Testis (tissue), 3 donors: Measurements from ENCODE around the gene NOS1AP. TPM values are rescaled to one million over a fixed set of nuclear protein-coding genes. Genes with fewer than 3 reads are reported as not detected.
A peak's percentile ranks its signal among the peaks of the same experiment; 100 is the strongest.

Source experiments
- DNase-seq: peaks from one replicate; pipeline ENCODE4 v3.0.0-alpha.2; 2019
- H3K27ac ChIP-seq, 2 donors: fragments of 200-600 bp; sonication (generic); one replicate each; pipeline ENCODE4 v1.5.1; 2019
- H3K27me3 ChIP-seq: fragments of 200-600 bp; sonication (generic); one replicate; pipeline ENCODE4 v1.5.1; 2019
- H3K36me3 ChIP-seq: fragments of 200-600 bp; sonication (generic); one replicate; pipeline ENCODE4 v1.5.1; 2017; ENCODE audit warnings: low read depth; ENCODE audit errors: missing control alignments
- H3K4me1 ChIP-seq: fragments of 200-600 bp; sonication (generic); one replicate; pipeline ENCODE4 v1.5.1; 2019
- H3K4me3 ChIP-seq, 2 donors: fragments of 200-600 bp; sonication (generic); one replicate each; pipeline ENCODE4 v1.5.1; 2017 to 2019
- H3K9me3 ChIP-seq: fragments of 200-600 bp; sonication (generic); one replicate; pipeline ENCODE4 v1.5.1; 2017
- POLR2A ChIP-seq: fragments of 450-650 bp; IDR thresholded peaks from one replicate; pipeline ENCODE4 v1.6.1; 2017; ENCODE audit warnings: antibody characterized with exemption, mild to moderate bottlenecking, moderate library complexity
- WGBS, 2 donors: methylation state at CpG; one replicate each; pipeline ENCODE4 v1.1.5; 2018; 5-methylcytosine and 5-hydroxymethylcytosine counted together
- intact Hi-C: fragments of 100-400 bp; cut with DNase I; formaldehyde crosslinking; loops from one replicate; pipeline ENCODE4 v1.15.1; 2023; ENCODE audit warnings: low total_unique reads
- polyA plus RNA-seq: library from polyadenylated mRNA; stranded (reverse); fragments of 350-450 nt; fragmentation: Illumina TruSeq; extraction: RNeasy Lipid Tissue Mini Kit (QIAGEN cat#74804); gene quantifications from one replicate; pipeline ENCODE4 v1.2.3, GENCODE V29; 2014; ENCODE audit warnings: low read depth, low replicate concordance; ENCODE audit not compliant: insufficient read depth
- total RNA-seq, 2 donors: library from RNA; depleted of rRNA; stranded (reverse); fragments of >200 nt; gene quantifications; one replicate each; pipeline ENCODE4 v1.2.3, GENCODE V29; 2016
- TF ChIP-seq, protein P1 (sequence below), 3 experiments: fragments of 450-650 bp in 2 of 3; fragments of 200-600 bp in 1 of 3; sonication (generic) in 1 of 3; IDR thresholded peaks; one replicate each; pipeline ENCODE4 v1.5.1; 2016 to 2019; ENCODE audit warnings: antibody characterized with exemption in 3 of 3, mild to moderate bottlenecking in 2 of 3, moderate library complexity in 1 of 3

NOS1AP gene
- total and polyA plus RNA-seq, 3 donors from 2014 or later, result 2.1 to 5.1 (median 4.1) TPM

DNA sequence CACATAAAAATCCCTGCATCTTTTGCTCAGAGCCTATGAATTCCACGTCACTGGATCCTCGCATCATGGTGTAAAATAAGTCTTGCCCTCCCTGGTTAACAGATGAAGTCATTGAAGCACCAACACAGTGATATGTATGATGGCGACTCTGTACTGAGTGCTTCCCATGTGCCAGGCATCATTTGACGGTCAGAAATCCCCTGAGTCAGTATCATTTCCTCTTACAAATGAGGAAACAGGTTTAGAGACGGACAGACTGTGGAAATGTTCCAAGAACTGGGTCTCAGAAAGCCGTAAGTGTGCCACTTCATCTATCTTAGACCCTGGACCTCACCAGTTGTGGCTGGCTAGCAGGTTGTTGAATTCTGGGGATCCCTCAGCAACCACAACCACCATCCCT, 40.8 kb upstream of the NOS1AP start:
- Histone ChIP-seq H3K36me3 (no peaks in the 10 kb centered on the region), H3K27me3 (no peaks in the 10 kb centered on the region), H3K4me3 (no peak overlapping the region), H3K27ac (no peak overlapping the region), H3K9me3 (no peaks in the 10 kb centered on the region), H3K4me1 (no peaks in the 10 kb centered on the region)
- 80 to 82% methylated on average over 6 of the region's 6 CpGs for WGBS, 2 donors
- no peak for DNase-seq
- TF ChIP-seq, protein P1, sequence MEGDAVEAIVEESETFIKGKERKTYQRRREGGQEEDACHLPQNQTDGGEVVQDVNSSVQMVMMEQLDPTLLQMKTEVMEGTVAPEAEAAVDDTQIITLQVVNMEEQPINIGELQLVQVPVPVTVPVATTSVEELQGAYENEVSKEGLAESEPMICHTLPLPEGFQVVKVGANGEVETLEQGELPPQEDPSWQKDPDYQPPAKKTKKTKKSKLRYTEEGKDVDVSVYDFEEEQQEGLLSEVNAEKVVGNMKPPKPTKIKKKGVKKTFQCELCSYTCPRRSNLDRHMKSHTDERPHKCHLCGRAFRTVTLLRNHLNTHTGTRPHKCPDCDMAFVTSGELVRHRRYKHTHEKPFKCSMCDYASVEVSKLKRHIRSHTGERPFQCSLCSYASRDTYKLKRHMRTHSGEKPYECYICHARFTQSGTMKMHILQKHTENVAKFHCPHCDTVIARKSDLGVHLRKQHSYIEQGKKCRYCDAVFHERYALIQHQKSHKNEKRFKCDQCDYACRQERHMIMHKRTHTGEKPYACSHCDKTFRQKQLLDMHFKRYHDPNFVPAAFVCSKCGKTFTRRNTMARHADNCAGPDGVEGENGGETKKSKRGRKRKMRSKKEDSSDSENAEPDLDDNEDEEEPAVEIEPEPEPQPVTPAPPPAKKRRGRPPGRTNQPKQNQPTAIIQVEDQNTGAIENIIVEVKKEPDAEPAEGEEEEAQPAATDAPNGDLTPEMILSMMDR (IDR thresholded peaks at IDR 0.05), result no peak
- no peak for TF ChIP-seq POLR2A
- intact Hi-C loops, result loop anchor here (10.0 kb wide), 1 partner anchor 164 kb away; no protein-coding TSS in a partner anchor

DNA sequence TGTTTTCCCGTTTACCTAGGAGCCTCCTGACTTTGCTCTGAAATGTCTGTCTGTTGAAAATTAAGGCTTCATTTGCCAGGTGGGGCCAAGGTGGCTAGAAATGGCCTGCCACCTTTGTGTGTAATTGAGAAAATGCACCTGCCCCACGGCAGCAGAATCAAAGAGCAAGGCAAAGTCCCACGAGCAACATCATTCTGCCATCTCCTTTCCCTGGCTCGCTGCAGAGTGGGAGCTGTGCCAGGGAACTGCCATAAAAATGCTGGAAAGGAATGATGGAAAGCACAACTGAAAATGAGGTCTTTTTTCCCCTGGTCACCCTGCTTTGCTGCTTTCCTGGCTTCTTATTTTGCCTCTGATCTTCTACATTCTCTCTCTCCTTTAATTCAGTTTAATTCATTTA, 40.3 kb upstream of the NOS1AP start:
- TF ChIP-seq, protein P1 (IDR thresholded peaks at IDR 0.05), result no peak
- TF ChIP-seq POLR2A, result no peak
- no peak for DNase-seq
- intact Hi-C loops, result loop anchor here (10.0 kb wide), 1 partner anchor 164 kb away; no protein-coding TSS in a partner anchor
- H3K36me3 ChIP-seq, result no peaks in the 10 kb centered on the region
- H3K9me3 ChIP-seq, result no peaks in the 10 kb centered on the region
- no peaks in the 10 kb centered on the region for H3K27me3 ChIP-seq
- H3K4me1 ChIP-seq, result no peaks in the 10 kb centered on the region
- no peak overlapping the region for H3K27ac ChIP-seq
- H3K4me3 ChIP-seq, result no peak overlapping the region
- 53 to 54% methylated on average over 4 of the region's 4 CpGs for WGBS, 2 donors

DNA sequence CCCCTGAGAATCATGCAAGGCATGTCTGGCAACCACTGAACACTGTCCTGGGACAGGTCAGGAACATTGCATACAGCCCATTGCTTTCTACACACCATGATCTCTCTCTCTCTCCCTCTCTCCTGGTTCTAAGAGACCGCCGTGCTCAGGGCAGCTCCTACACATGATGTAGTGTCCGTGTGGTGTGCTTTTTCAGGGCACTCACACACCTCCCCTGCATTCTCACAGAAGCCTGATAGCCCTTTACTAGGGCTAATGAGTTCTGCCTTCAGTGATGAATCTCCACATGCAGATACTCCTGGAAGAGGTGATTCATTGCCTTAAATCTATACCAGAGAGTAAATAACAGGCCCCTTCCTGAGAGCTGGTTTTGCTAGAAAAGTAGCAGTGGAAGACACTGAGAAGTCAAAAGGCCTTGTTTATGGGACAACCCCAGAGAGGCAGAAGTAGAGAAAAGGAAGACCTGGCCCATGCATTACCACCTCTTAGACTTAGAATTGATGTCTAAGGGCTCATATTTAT, 38.7 kb upstream of the NOS1AP start:
- TF ChIP-seq, protein P1 (IDR thresholded peaks at IDR 0.05), result no peak
- TF ChIP-seq POLR2A, result no peak
- H3K27me3 ChIP-seq, result no peaks in the 10 kb centered on the region
- no peaks in the 10 kb centered on the region for H3K9me3 ChIP-seq
- no peaks in the 10 kb centered on the region for H3K4me1 ChIP-seq
- intact Hi-C loops, result no loop called here
- WGBS, 2 donors, result 81 to 100% methylated on average over 3 of the region's 3 CpGs
- H3K4me3 ChIP-seq, result no peak overlapping the region
- no peak for DNase-seq
- no peak overlapping the region for H3K27ac ChIP-seq
- H3K36me3 ChIP-seq, result no peaks in the 10 kb centered on the region

DNA sequence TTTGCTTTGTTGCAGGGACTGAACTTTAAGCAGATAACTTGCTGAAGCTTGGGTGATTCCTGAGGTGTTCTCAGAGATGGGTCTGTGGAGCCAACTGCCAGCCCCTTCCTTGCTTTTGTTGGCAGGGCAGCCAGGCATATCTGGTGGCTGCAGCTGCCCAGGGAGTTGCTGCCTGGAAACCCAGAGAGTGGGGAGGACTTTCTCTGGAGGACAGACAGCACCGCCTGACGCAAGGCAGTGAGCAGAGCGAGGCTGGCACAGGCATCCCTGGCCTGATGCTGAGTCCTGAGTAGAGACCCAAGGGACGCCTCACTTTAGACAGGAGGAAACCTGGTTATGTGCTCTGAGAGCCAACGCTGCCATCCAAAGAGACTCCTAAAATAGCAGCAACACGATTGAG, 36.1 kb upstream of the NOS1AP start:
- DNase-seq, result peak; percentile 45
- H3K27ac ChIP-seq, result no peak overlapping the region
- H3K36me3 ChIP-seq, result no peaks in the 10 kb centered on the region
- no peak overlapping the region for H3K4me3 ChIP-seq
- H3K27me3 ChIP-seq, result no peaks in the 10 kb centered on the region
- no peaks in the 10 kb centered on the region for H3K4me1 ChIP-seq
- TF ChIP-seq, protein P1 (IDR thresholded peaks at IDR 0.05), result no peak
- TF ChIP-seq POLR2A, result no peak
- WGBS, 2 donors, result 57 to 68% methylated on average over 6 of the region's 6 CpGs
- H3K9me3 ChIP-seq, result no peaks in the 10 kb centered on the region
- intact Hi-C loops, result no loop called here

DNA sequence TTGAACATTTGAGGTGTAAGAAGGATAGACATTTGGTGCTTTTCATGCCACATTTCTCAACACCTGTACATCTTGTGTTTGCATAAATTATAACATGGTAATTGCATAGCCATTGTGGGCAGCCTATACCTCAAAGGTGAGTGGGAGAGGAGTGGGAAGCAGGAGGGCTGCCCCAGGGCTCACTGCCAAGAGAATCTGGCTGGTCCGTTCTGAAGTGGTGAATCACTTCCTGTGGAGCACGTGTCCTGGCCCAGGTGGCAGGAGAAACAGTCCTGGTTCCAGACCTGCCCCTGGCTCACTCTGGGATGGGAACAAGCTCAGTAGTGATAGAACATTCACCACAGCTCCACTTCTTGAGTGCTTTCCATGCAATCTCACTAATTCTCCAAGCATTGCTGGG, 34.2 kb upstream of the NOS1AP start:
- TF ChIP-seq POLR2A, result no peak
- TF ChIP-seq, protein P1 (IDR thresholded peaks at IDR 0.05), result no peak
- no peaks in the 10 kb centered on the region for H3K4me1 ChIP-seq
- H3K9me3 ChIP-seq, result no peaks in the 10 kb centered on the region
- no peaks in the 10 kb centered on the region for H3K27me3 ChIP-seq
- no peaks in the 10 kb centered on the region for H3K36me3 ChIP-seq
- no peak overlapping the region for H3K27ac ChIP-seq
- intact Hi-C loops, result no loop called here
- no peak for DNase-seq
- 46 to 58% methylated on average over 2 of the region's 2 CpGs for WGBS, 2 donors
- H3K4me3 ChIP-seq, result no peak overlapping the region
